Activated T-cell treated with anti-CD3 and anti-CD28 coated beads, Interleukin-2, amount 50 U/mL, for 4 hours (primary cell): ENCODE results near the gene IRF2. TPM values are rescaled to one million over a fixed set of nuclear protein-coding genes. Genes with fewer than 3 reads are reported as not detected.

Source experiments
- ATAC-seq, 2 donors: fragments of 200-7000 bp; cut with Tn5 transposase; one replicate each; pipeline ENCODE4 v1.10.0; 2021
- DNase-seq: peaks from one replicate; pipeline ENCODE4 v3.0.0-alpha.2; 2020
- H3K27me3 Mint-ChIP-seq: one replicate; pipeline ENCODE4 v1.8.0; 2021; ENCODE audit warnings: low read depth, mixed read lengths
- H3K36me3 Mint-ChIP-seq: one replicate; pipeline ENCODE4 v1.8.0; 2022; ENCODE audit warnings: mixed read lengths; ENCODE audit not compliant: insufficient read depth
- H3K4me1 Mint-ChIP-seq: one replicate; pipeline ENCODE4 v1.8.0; 2021; ENCODE audit warnings: low read depth, mixed read lengths
- H3K4me3 Mint-ChIP-seq: one replicate; pipeline ENCODE4 v1.8.0; 2021; ENCODE audit warnings: mild to moderate bottlenecking, moderate library complexity, mixed read lengths
- H3K9me3 Mint-ChIP-seq: one replicate; pipeline ENCODE4 v1.8.0; 2021; ENCODE audit warnings: mixed read lengths
- total RNA-seq, 3 donors: library from RNA; stranded (reverse); gene quantifications; one replicate each; pipeline ENCODE4 v1.2.1, GENCODE V29; 2021

The IRF2 gene
- total RNA-seq, 3 donors from 2014 or later = 29.3 to 37.4 (median 32.8) TPM

GRCh38 chr4:184408021-184408683 lies 66.2 kb downstream of the IRF2 start:
- Mint-ChIP-seq H3K4me3 (no peak overlapping the region), H3K36me3 (peaks cover 58% of the 10 kb centered on the region), H3K9me3 (no peaks in the 10 kb centered on the region), H3K27me3 (no peaks in the 10 kb centered on the region), H3K4me1 (peaks cover 60% of the 10 kb centered on the region)
- DNase-seq (no peak), ATAC-seq (peak; percentile 44 to 51)

GRCh38 chr4:184406958-184407391 lies 67.4 kb downstream of the IRF2 start:
- no peak for DNase-seq
- H3K9me3 Mint-ChIP-seq = no peaks in the 10 kb centered on the region
- peaks cover 56% of the 10 kb centered on the region for H3K36me3 Mint-ChIP-seq
- peaks cover 57% of the 10 kb centered on the region for H3K4me1 Mint-ChIP-seq
- no peaks in the 10 kb centered on the region for H3K27me3 Mint-ChIP-seq
- H3K4me3 Mint-ChIP-seq = no peak overlapping the region
- no peak for ATAC-seq

GRCh38 chr4:184404047-184404446 lies 70.3 kb downstream of the IRF2 start:
- DNase-seq = no peak
- Mint-ChIP-seq H3K36me3 (peaks cover 62% of the 10 kb centered on the region), H3K9me3 (no peaks in the 10 kb centered on the region), H3K4me3 (no peak overlapping the region), H3K4me1 (peaks cover 45% of the 10 kb centered on the region), H3K27me3 (no peaks in the 10 kb centered on the region)
- ATAC-seq = no peak

- H3K27me3 Mint-ChIP-seq = no peaks in the 10 kb centered on the region
- ATAC-seq (no peak), DNase-seq (no peak)
- no peak overlapping the region for H3K4me3 Mint-ChIP-seq
- peaks cover 63% of the 10 kb centered on the region for H3K36me3 Mint-ChIP-seq
- peaks cover 39% of the 10 kb centered on the region for H3K4me1 Mint-ChIP-seq
- H3K9me3 Mint-ChIP-seq = no peaks in the 10 kb centered on the region
Observed at GRCh38 chr4:184403384-184403781, 71.0 kb downstream of the IRF2 start.

DNA sequence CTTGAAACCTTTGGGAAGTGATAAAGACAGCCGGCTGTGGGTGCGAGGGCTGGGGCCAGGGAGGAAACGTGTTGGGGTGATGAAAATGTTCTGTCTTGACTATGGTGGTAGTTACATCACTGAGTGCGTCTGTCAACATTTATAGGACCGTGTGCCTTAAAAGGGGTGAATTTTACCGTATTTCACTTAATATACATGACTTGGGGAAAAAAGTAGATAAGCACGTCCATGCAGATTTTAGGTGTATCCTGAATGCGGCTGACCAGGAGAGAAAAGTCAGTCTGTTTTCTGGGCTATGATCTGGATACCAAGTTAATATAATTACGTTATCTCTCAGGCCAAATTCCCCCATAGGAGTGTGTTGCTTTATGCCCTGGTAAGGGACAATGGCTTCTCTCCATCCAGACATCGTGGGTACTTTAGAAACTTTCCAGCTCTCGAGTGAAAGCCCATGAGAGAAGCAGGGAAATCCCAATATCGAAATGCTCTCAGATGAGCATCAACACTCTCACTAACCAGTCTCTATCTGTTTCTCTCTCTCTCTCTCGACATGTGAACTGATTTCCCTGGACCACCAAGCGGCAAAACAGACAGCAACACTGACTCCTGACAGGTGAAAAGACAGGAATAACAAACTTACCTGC lies 71.5 kb downstream of the IRF2 start:
- no peak for ATAC-seq
- peaks cover 59% of the 10 kb centered on the region for H3K36me3 Mint-ChIP-seq

GRCh38 chr4:184402239-184402638 lies 72.1 kb downstream of the IRF2 start:
- peaks cover 57% of the 10 kb centered on the region for H3K36me3 Mint-ChIP-seq

More for the DNA sequence above, 71.5 kb downstream of the IRF2 start:
- no peaks in the 10 kb centered on the region for H3K9me3 Mint-ChIP-seq
- no peak overlapping the region for H3K4me3 Mint-ChIP-seq
- peaks cover 34% of the 10 kb centered on the region for H3K4me1 Mint-ChIP-seq
- no peaks in the 10 kb centered on the region for H3K27me3 Mint-ChIP-seq
- DNase-seq = no peak

GRCh38 chr4:184401397-184402171 lies 72.8 kb downstream of the IRF2 start:
- no peaks in the 10 kb centered on the region for H3K27me3 Mint-ChIP-seq
- ATAC-seq = no peak
- peaks cover 31% of the 10 kb centered on the region for H3K4me1 Mint-ChIP-seq
- H3K9me3 Mint-ChIP-seq = no peaks in the 10 kb centered on the region
- no peak overlapping the region for H3K4me3 Mint-ChIP-seq
- peaks cover 56% of the 10 kb centered on the region for H3K36me3 Mint-ChIP-seq
- no peak for DNase-seq

More at GRCh38 chr4:184402239-184402638, 72.1 kb downstream of the IRF2 start:
- H3K4me1 Mint-ChIP-seq = peaks cover 33% of the 10 kb centered on the region
- ATAC-seq (no peak), DNase-seq (no peak)
- H3K9me3 Mint-ChIP-seq = no peaks in the 10 kb centered on the region
- no peak overlapping the region for H3K4me3 Mint-ChIP-seq
- H3K27me3 Mint-ChIP-seq = no peaks in the 10 kb centered on the region

GRCh38 chr4:184400891-184401290 lies 73.5 kb downstream of the IRF2 start:
- H3K4me3 Mint-ChIP-seq = no peak overlapping the region
- H3K4me1 Mint-ChIP-seq = peaks cover 31% of the 10 kb centered on the region

DNA sequence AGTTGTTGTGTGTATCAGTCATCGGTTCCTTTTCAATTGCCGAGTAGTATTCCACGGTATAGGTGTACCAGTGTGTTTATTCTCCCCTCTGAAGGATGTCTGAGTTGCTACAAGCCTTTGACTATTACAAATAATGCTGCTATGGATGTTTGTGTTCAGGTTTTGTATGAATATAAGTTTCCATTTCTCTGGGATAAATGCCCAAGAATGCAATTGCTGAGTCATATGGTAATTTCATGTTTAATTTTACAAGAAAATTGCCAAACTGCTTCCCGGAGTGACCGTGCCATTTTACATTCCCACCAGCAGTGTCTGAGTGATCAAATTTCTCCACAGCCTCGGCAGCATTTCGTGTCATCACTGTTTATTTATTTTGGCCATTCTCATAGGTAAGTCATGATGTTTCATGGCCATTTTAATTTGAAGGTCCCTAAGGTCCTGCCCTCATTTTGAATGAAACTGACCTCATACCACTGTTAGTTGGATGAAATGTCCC lies 73.9 kb downstream of the IRF2 start:
- no peak for DNase-seq
- ATAC-seq = no peak
- no peak overlapping the region for H3K4me3 Mint-ChIP-seq
- H3K9me3 Mint-ChIP-seq = no peaks in the 10 kb centered on the region
- no peaks in the 10 kb centered on the region for H3K27me3 Mint-ChIP-seq
- H3K36me3 Mint-ChIP-seq = peaks cover 57% of the 10 kb centered on the region
- H3K4me1 Mint-ChIP-seq = peaks cover 33% of the 10 kb centered on the region

More at GRCh38 chr4:184400891-184401290, 73.5 kb downstream of the IRF2 start:
- Mint-ChIP-seq H3K36me3 (peaks cover 58% of the 10 kb centered on the region), H3K27me3 (no peaks in the 10 kb centered on the region), H3K9me3 (no peaks in the 10 kb centered on the region)
- DNase-seq = no peak
- ATAC-seq = no peak

DNA sequence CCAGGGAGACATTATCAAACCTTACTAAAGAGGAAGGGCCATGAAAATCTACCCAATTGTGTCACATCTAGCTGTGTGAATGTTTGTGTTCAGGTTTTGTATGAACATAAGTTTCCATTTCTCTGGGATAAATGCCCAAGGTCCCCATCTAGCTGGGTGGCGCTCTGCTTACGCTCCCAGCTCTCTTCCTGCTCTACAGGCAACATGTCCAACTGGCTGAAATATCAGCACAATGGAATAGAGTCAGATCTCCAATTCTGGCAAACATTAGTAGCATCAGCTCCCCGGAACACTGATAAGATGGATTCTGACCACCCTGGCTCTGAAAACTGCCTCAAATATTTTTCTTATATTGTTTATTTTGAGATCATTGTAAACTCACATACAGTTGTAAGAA lies 74.8 kb downstream of the IRF2 start:
- DNase-seq (no peak), ATAC-seq (no peak)
- H3K9me3 Mint-ChIP-seq = no peaks in the 10 kb centered on the region
- no peaks in the 10 kb centered on the region for H3K27me3 Mint-ChIP-seq
- H3K4me3 Mint-ChIP-seq = no peak overlapping the region
- H3K36me3 Mint-ChIP-seq = peaks cover 55% of the 10 kb centered on the region
- H3K4me1 Mint-ChIP-seq = peaks cover 33% of the 10 kb centered on the region

- Mint-ChIP-seq H3K9me3 (no peaks in the 10 kb centered on the region), H3K36me3 (peaks cover 59% of the 10 kb centered on the region), H3K4me3 (no peak overlapping the region), H3K27me3 (no peaks in the 10 kb centered on the region), H3K4me1 (peaks cover 32% of the 10 kb centered on the region)
- ATAC-seq (no peak), DNase-seq (no peak)
Observed at GRCh38 chr4:184398741-184399511, 75.4 kb downstream of the IRF2 start.

DNA sequence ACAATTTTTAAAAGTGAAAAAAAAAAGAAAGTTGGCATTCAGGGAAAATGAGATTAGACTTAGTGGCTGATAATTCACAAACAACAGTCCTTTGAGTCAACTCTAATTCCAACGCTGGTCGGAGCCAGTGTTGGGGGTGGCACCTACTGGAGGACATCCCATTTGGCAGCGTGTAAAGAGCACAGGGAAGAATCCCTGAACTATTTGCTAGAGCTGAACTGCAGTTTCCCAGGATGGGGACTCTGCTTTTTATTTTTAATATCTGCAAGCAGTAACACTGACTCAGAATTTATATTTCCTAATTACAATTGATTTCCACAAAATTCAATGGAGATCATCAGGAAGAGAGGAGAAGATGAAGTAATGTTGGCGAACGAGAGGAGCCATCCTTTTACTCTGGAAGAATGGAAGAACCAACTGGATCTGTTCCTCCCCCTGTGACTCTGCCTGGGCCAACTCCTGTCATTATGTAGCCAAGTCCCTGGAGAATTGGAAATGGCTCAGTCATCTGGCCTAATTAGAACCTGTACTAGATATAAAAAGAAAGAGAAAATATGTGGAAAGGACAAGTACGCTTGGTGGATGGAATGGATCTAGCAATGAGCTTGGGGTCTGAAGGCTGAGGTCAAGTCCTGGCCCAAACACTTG lies 76.7 kb downstream of the IRF2 start:
- no peaks in the 10 kb centered on the region for H3K27me3 Mint-ChIP-seq
- H3K36me3 Mint-ChIP-seq = peaks cover 59% of the 10 kb centered on the region
- H3K4me3 Mint-ChIP-seq = no peak overlapping the region
- H3K9me3 Mint-ChIP-seq = no peaks in the 10 kb centered on the region
- ATAC-seq (no peak), DNase-seq (no peak)
- H3K4me1 Mint-ChIP-seq = peaks cover 25% of the 10 kb centered on the region

- DNase-seq (no peak), ATAC-seq (peak in 1 of 2 donors; percentile 57)
- H3K4me3 Mint-ChIP-seq = no peak overlapping the region
- peaks cover 63% of the 10 kb centered on the region for H3K36me3 Mint-ChIP-seq
- H3K9me3 Mint-ChIP-seq = no peaks in the 10 kb centered on the region
- H3K4me1 Mint-ChIP-seq = peaks cover 25% of the 10 kb centered on the region
- H3K27me3 Mint-ChIP-seq = no peaks in the 10 kb centered on the region
Observed at GRCh38 chr4:184396570-184397515, 77.5 kb downstream of the IRF2 start.
